Measurements from ENCODE around the gene AUP1. TPM values are rescaled to one million over a fixed set of nuclear protein-coding genes. Genes with fewer than 3 reads are reported as not detected.

Gene AUP1
- total and polyA plus RNA-seq, 2 of the 8 experiments (the other 6 are each of a cell fraction or from before 2014, with no cell fraction given), result 83.4 to 121 TPM

- TF ChIP-seq CTBP2 (IDR thresholded peaks at IDR 0.05; ENCODE audit: borderline replicate concordance, insufficient read depth, insufficient read length, low read length) (no peak), EZH2 (IDR thresholded peaks at IDR 0.05; ENCODE audit: low read depth, low read length, severe bottlenecking) (no peak), POLR2AphosphoS5 (IDR thresholded peaks at IDR 0.05; ENCODE audit: low read depth, low read length) (no peak), MAFK (IDR thresholded peaks at IDR 0.05; ENCODE audit: low read depth, low read length) (no peak), SIN3A (conservative IDR thresholded peaks at IDR 0.05 in 1 of 2, IDR thresholded peaks at IDR 0.05 in 1 of 2; ENCODE audit: low read depth in 1 of 2, low read length in 2 of 2) (no peak), POLR2A (IDR thresholded peaks at IDR 0.05; ENCODE audit: control extremely low read depth in 1 of 2, low read depth in 2 of 2, low read length in 2 of 2) (no peak), HDAC6 (IDR thresholded peaks at IDR 0.05; ENCODE audit: low read depth, low read length) (no peak)
These were observed 27.4 kb upstream of the AUP1 start (continued) for GRCh38 chr2:74556831-74557370.
